GM23248 (cell line): ENCODE measurements around the gene XKR8. TPM values are rescaled to one million over a fixed set of nuclear protein-coding genes. Genes with fewer than 3 reads are reported as not detected.

Experiments used
- DNase-seq: peaks from one replicate; pipeline ENCODE4 v3.0.0-alpha.2; 2015
- H2AFZ ChIP-seq: fragments of 200-600 bp; sonication (generic); 2 replicates; pipeline ENCODE4 v1.6.1; 2016; ENCODE audit warnings: antibody characterized with exemption
- H3F3A ChIP-seq: fragments of 200-600 bp; sonication (generic); 2 replicates; pipeline ENCODE4 v1.6.1; 2016; ENCODE audit warnings: mild to moderate bottlenecking, antibody characterized with exemption, mixed run types; ENCODE audit not compliant: insufficient read depth
- H3K27ac ChIP-seq: fragments of 200-600 bp; sonication (generic); 2 replicates; pipeline ENCODE4 v1.5.1; 2016; ENCODE audit warnings: mild to moderate bottlenecking
- H3K27me3 ChIP-seq: fragments of 200-600 bp; sonication (generic); replicated peaks from 2 replicates; pipeline ENCODE4 v1.6.1; 2016; ENCODE audit warnings: mild to moderate bottlenecking; ENCODE audit not compliant: insufficient read depth
- H3K36me3 ChIP-seq: fragments of 200-600 bp; sonication (generic); 2 replicates; pipeline ENCODE4 v1.6.1; 2016; ENCODE audit warnings: low read depth, mild to moderate bottlenecking
- H3K4me1 ChIP-seq: fragments of 200-600 bp; sonication (generic); 2 replicates; pipeline ENCODE4 v1.6.1; 2016; ENCODE audit warnings: mild to moderate bottlenecking; ENCODE audit not compliant: insufficient read depth
- H3K4me2 ChIP-seq: fragments of 200-600 bp; sonication (generic); one replicate; pipeline ENCODE4 v1.6.1; 2016; ENCODE audit warnings: mild to moderate bottlenecking; ENCODE audit not compliant: unreplicated experiment
- H3K4me3 ChIP-seq: fragments of 200-600 bp; sonication (generic); 2 replicates; pipeline ENCODE4 v1.5.1; 2016; ENCODE audit warnings: mild to moderate bottlenecking
- H3K79me2 ChIP-seq: fragments of 200-600 bp; sonication (generic); 2 replicates; pipeline ENCODE4 v1.6.1; 2016; ENCODE audit warnings: mild to moderate bottlenecking; ENCODE audit not compliant: insufficient read depth
- H3K9ac ChIP-seq: fragments of 200-600 bp; sonication (generic); 2 replicates; pipeline ENCODE4 v1.6.1; 2016; ENCODE audit warnings: mild to moderate bottlenecking
- H3K9me2 ChIP-seq: fragments of 200-600 bp; sonication (generic); 2 replicates; pipeline ENCODE4 v1.6.1; 2016; ENCODE audit warnings: mixed run types, mild to moderate bottlenecking, moderate library complexity; ENCODE audit not compliant: insufficient read depth
- H3K9me3 ChIP-seq: fragments of 200-600 bp; sonication (generic); one replicate; pipeline ENCODE4 v1.6.1; 2017; ENCODE audit warnings: low read depth
- H4K20me1 ChIP-seq: fragments of 200-600 bp; sonication (generic); 2 replicates; pipeline ENCODE4 v1.6.0; 2016; ENCODE audit not compliant: insufficient read depth
- EZH2 ChIP-seq: fragments of 200-600 bp; sonication (generic); IDR thresholded peaks from 2 replicates; pipeline ENCODE4 v1.6.1; 2018; ENCODE audit warnings: antibody characterized with exemption, mild to moderate bottlenecking; ENCODE audit not compliant: insufficient read depth, poor library complexity, severe bottlenecking
- EZH2phosphoT487 ChIP-seq: fragments of 200-600 bp; sonication (generic); IDR thresholded peaks from 2 replicates; pipeline ENCODE4 v1.6.1; 2018; ENCODE audit warnings: antibody characterized with exemption, moderate library complexity, mild to moderate bottlenecking, low read depth; ENCODE audit not compliant: insufficient read depth
- WGBS, 2 experiments: methylation state at CpG; one replicate each; pipeline ENCODE4 v1.1.6; 2015 to 2017; ENCODE audit warnings: low lambda C conversion rate in 2 of 2, low coverage in 1 of 2; ENCODE audit errors: missing lambda C conversion rate in 2 of 2; 5-methylcytosine and 5-hydroxymethylcytosine counted together
- in situ Hi-C: fragments of 300-500 bp; cut with MboI; formaldehyde crosslinking; loops from 2 replicates; pipeline ENCODE4 v1.15.0; 2020
- polyA plus RNA-seq: library from polyadenylated mRNA; unstranded; fragments of >200 nt; fragmentation: Nextera tagmentation; extraction: Ambion mirVana; gene quantifications from 2 replicates; pipeline ENCODE4 v1.2.1, GENCODE V29; 2016
- total RNA-seq: library from RNA; depleted of rRNA; stranded (reverse); fragments of >200 nt; shearing (Covaris generic); gene quantifications from 2 replicates; pipeline ENCODE4 v1.2.3, GENCODE V29; 2014

The XKR8 gene
- total and polyA plus RNA-seq, 2 experiments from 2014 or later, result 5.0 to 8.9 TPM

GRCh38 chr1:27951396-27951795, 8.4 kb upstream of the XKR8 start:
- in situ Hi-C loops, result no loop called here
- no peak overlapping the region for H3K4me2 ChIP-seq
- H3K9me2 ChIP-seq, result no peaks in the 10 kb centered on the region
- H3K4me3 ChIP-seq, result no peak overlapping the region
- 53 to 61% methylated on average over 3 of the region's 3 CpGs for WGBS, 2 experiments
- no peak for DNase-seq
- no peaks in the 10 kb centered on the region for H3K4me1 ChIP-seq
- H4K20me1 ChIP-seq, result no peaks in the 10 kb centered on the region
- no peaks in the 10 kb centered on the region for H3F3A ChIP-seq
- no peaks in the 10 kb centered on the region for H3K79me2 ChIP-seq
- no peak overlapping the region for H3K9ac ChIP-seq
- H3K36me3 ChIP-seq, result no peaks in the 10 kb centered on the region
- H3K9me3 ChIP-seq, result no peaks in the 10 kb centered on the region
- TF ChIP-seq EZH2, result no peak
- TF ChIP-seq EZH2phosphoT487, result no peak
- no peaks in the 10 kb centered on the region for H3K27me3 ChIP-seq
- H3K27ac ChIP-seq, result no peak overlapping the region
- H2AFZ ChIP-seq, result no peak overlapping the region

GRCh38 chr1:27952147-27952546, 7.6 kb upstream of the XKR8 start:
- H3K4me3 ChIP-seq, result no peak overlapping the region
- in situ Hi-C loops, result no loop called here
- DNase-seq, result no peak
- no peak overlapping the region for H3K27ac ChIP-seq
- TF ChIP-seq EZH2 (no peak), EZH2phosphoT487 (no peak)
- H3K36me3 ChIP-seq, result no peaks in the 10 kb centered on the region
- H3K9me3 ChIP-seq, result no peaks in the 10 kb centered on the region
- H4K20me1 ChIP-seq, result no peaks in the 10 kb centered on the region
- H3K27me3 ChIP-seq, result no peaks in the 10 kb centered on the region
- 25 to 29% methylated on average over 3 of the region's 3 CpGs for WGBS, 2 experiments
- H3K9ac ChIP-seq, result no peak overlapping the region
- no peak overlapping the region for H2AFZ ChIP-seq
- no peaks in the 10 kb centered on the region for H3K9me2 ChIP-seq
- no peaks in the 10 kb centered on the region for H3F3A ChIP-seq
- H3K4me2 ChIP-seq, result no peak overlapping the region
- H3K79me2 ChIP-seq, result no peaks in the 10 kb centered on the region
- no peaks in the 10 kb centered on the region for H3K4me1 ChIP-seq

- Histone ChIP-seq H3K9me3 (no peaks in the 10 kb centered on the region), H2AFZ (no peak overlapping the region), H3K27ac (no peak overlapping the region), H3K36me3 (no peaks in the 10 kb centered on the region), H3K9me2 (no peaks in the 10 kb centered on the region), H3K79me2 (no peaks in the 10 kb centered on the region), H4K20me1 (no peaks in the 10 kb centered on the region), H3K9ac (no peak overlapping the region), H3K4me1 (no peaks in the 10 kb centered on the region; the same call in 1 of the 2 replicates), H3F3A (no peaks in the 10 kb centered on the region), H3K4me2 (no peak overlapping the region), H3K27me3 (no peaks in the 10 kb centered on the region), H3K4me3 (no peak overlapping the region)
- 71 to 76% methylated on average over 10 of the region's 10 CpGs for WGBS, 2 experiments
- DNase-seq, result no peak
- in situ Hi-C loops, result no loop called here
- TF ChIP-seq EZH2phosphoT487 (no peak), EZH2 (no peak)
These were observed 5.6 kb upstream of the XKR8 start for GRCh38 chr1:27954186-27954585.

GRCh38 chr1:27955076-27955475, 4.7 kb upstream of the XKR8 start:
- H3K27me3 ChIP-seq, result no peaks in the 10 kb centered on the region
- H2AFZ ChIP-seq, result no peak overlapping the region
- no peaks in the 10 kb centered on the region for H3K9me3 ChIP-seq
- in situ Hi-C loops, result no loop called here
- no peaks in the 10 kb centered on the region for H3K36me3 ChIP-seq
- H3K4me2 ChIP-seq, result no peak overlapping the region
- TF ChIP-seq EZH2 (no peak), EZH2phosphoT487 (no peak)
- no peaks in the 10 kb centered on the region for H3K9me2 ChIP-seq
- no peaks in the 10 kb centered on the region for H3K79me2 ChIP-seq
- H3K27ac ChIP-seq, result no peak overlapping the region
- DNase-seq, result no peak
- no peaks in the 10 kb centered on the region; the same call in 1 of the 2 replicates for H3K4me1 ChIP-seq
- no peaks in the 10 kb centered on the region for H3F3A ChIP-seq
- WGBS, 2 experiments, result 85 to 87% methylated on average over 6 of the region's 6 CpGs
- no peak overlapping the region for H3K4me3 ChIP-seq
- no peak overlapping the region for H3K9ac ChIP-seq
- H4K20me1 ChIP-seq, result no peaks in the 10 kb centered on the region

DNA sequence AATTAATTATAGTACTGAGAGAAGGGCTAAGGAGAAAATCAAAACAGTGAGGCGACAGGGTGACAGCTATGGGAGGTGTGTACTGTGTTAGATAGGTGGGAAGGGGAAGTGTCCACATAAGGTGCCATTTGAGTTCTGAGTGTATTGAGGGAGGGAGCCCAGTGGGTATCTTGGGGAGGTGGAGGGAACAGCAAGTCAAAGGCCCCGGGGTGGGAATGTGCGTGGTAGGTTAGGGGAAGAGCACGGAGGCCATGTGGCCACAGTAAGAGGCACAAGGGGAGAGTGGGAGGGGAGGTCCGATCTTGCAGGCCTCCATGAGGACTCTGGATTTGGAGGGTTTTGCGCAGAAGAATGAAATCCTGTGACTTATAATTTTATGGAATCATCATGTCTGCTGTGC, 3.0 kb upstream of the XKR8 start:
- Histone ChIP-seq H3K79me2 (peaks cover 6% of the 10 kb centered on the region), H3F3A (0 out of 2 replicates have a peak, but pooled peaks cover 12% of the 10 kb centered on the region), H4K20me1 (no peaks in the 10 kb centered on the region), H3K9me2 (no peaks in the 10 kb centered on the region), H3K27ac (no peak overlapping the region), H2AFZ (no peak overlapping the region), H3K9me3 (no peaks in the 10 kb centered on the region), H3K4me2 (no peak overlapping the region), H3K4me3 (no peak overlapping the region), H3K36me3 (no peaks in the 10 kb centered on the region), H3K27me3 (no peaks in the 10 kb centered on the region), H3K4me1 (peaks cover 7% of the 10 kb centered on the region), H3K9ac (no peak overlapping the region)
- in situ Hi-C loops, result no loop called here
- DNase-seq, result no peak
- TF ChIP-seq EZH2phosphoT487 (no peak), EZH2 (no peak)
- 78 to 80% methylated on average over 6 of the region's 6 CpGs for WGBS, 2 experiments
